HG03521 (cell line): ENCODE data around the gene WNT6.

Source experiments
- ATAC-seq: cut with Tn5 transposase; IDR thresholded peaks from one replicate; pipeline ENCODE4 v1.9.1; 2021; ENCODE audit warnings: mild to moderate bottlenecking, moderate library complexity; ENCODE audit not compliant: unreplicated experiment

WNT6 gene

DNA sequence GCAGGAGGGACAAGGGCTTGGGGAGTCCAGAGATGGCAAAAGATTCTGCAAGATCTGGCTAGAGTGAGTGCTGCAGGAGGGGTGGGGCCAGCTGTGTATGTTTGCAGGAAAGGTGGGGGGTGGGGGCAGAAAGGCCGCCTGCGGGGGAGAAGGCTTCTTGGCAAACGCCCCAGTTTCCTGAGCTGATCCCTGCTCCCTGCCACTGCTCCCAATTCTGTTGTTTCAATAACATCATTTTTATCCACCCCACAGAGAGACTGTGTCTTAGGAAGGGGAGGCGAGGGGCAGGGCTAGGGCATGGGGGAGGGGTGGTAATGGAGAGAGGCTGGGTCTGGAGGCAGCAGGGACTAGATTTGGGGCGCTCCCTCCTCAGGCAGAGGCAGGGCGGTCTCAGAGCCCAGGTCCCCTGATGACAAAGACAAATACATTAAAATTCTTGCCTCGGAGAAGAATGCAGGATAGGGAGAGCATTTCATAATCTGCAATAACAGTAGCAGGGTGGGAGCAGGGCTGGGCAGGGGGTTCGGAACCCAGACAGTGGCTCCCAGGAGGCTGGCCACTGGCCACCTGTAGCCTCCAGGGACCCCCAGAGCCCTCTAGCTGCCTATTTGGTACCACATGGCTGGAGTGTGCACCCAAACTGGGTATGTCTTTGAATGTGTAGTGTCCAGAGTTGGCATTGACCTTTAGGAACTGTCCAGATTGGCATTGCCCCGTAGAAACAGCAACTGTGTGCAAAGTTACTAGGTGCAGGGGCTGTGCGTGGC is 2.1 kb upstream of the WNT6 start:
- no peak for ATAC-seq

DNA sequence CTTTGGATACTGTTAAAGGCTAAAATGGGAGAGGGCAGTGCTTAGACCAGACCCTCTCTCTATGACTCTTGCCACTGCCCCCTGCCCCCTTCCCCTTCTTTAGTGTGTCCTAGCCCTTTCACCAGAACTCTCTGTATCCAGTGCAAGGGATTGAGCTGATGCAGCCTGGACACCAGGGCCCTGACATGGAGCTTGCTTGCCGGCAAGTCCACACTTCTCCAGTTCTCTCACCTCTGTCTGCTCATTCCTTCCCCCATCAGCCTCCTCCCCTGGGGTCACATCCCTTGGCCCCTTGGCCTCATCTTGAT is 1.5 kb upstream of the WNT6 start:
- ATAC-seq, result no peak

DNA sequence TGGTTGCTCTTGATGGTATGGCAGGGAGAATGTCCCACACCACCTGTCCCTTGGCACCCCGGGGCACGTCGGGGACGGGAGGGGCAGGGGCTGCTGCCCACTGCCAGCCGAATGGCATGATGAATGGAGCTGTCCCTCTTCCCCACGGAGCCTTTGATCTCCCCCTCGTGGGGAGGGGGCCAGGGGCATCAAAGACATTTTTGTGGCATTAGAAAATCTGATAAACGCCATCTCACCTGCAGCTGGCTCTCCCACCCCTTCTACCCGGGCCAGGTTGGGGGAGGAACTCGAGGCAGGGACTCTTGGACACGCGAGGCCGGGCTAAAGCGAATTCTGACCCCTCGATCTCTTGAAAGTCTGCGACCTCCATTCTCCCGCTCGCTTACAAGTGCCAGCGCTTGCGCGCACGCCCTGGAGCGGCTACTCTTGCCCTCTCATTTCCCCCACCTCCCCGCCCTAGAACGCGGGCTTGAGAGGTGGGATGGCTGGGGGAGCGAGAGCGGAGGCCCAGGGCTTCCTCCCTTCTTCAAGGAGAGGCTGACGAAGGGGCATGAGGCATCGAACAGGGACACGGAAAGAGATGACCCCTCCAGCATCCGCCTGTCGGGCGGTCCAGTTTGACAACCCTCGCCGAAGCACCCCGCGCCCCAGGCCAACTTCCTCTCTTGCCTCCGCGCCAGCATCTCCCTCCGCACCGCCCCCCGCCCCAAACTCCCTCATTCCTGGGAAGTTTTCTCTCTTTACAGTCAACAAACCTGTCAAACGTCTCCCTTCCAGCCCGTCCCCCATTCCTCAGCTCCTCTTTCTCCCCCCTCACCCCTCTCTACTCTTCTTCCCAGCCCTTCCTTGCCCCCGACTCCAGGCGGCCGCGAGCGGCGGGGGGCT is 692 bp upstream of the WNT6 start:
- ATAC-seq, result no peak

DNA sequence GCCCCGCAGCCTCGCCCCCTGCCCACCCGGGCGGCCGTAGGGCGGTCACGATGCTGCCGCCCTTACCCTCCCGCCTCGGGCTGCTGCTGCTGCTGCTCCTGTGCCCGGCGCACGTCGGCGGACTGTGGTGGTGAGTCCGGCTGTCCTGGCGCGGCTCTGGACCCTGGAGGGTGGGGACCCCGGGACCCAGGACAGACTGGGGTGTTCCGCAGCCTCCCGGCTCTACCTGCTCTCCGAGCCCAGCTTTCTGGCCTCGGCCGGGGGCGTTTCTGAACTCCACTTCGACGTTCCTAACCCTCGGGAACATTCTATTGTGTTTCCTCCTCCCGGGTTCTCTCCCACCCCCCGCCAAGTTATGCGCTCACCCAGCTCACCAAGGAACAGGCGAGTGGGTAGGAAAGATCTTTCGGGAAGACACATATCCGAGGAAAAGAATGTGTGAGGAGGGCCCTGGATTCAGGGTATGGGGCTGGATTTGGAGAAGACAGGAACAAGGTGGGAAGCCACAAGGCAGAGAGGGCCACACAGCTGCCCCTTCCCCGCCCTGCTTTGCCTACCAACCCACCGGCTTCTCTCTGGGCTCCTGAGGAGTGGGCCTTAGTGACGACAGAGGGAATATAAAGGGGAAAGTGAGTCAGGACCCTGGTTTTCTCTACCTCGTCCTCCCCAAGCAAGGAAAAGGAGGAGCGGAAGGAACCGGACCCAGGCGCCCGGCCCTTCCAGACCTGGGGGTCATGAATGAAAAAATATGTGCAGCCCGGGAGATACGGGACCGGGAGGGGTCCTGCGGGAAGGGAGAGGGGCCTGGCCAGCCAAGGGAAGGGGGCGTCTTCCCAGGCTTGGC is 605 bp downstream of the WNT6 start:
- no peak for ATAC-seq

DNA sequence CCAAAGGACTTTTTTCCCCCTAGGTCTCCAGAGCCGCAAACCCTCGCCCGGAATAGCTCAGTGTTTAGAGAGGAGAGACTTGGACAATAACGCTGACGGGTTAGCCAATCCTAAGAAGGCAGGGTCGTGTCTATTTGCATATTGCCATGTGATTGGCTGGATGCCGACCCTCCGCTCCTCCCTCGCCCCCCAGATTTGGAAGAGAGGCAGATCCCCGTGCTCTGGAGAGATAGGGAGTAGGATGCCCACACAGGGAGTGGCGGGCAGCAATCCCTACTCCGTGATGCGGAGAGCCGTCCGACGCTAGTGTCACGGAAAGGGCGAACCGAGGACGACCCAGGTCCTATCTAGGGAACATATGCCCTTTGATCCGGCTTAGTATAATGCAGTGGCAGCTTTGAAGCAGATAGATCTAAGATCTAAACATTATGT is 1.4 kb downstream of the WNT6 start:
- no peak for ATAC-seq

DNA sequence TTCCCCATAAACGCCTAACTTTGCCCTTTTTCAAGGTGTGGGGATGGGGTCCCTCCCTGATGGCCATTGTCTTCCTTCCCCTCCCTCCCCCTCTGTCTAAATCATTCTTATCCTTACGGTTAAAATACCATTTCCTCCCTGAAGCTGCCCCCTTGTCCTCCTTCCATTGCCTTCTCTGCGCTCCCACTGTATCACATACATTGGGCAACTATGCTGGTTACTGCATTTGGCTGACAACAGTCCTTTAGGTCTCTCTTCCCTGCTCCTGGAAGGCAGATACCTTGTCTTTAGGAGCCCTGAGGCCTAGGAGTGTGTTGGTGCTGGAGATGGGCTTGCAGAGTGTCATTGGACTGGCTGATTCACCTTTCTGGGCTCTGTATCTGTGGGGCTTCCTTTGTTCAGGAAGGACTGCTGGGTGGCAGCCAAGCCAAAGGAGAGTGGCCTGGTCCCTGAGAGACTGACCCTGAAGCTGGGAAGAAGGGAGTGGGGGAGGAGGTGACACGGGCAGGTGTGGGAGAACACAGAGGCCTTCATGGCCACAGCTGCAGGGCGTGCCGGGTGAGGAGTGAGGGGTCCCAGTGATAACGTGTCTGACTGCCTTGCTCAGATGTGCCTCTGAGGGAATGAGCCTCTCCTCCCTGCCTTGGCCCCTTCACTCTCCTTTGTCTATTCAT is 2.2 kb downstream of the WNT6 start:
- no peak for ATAC-seq

DNA sequence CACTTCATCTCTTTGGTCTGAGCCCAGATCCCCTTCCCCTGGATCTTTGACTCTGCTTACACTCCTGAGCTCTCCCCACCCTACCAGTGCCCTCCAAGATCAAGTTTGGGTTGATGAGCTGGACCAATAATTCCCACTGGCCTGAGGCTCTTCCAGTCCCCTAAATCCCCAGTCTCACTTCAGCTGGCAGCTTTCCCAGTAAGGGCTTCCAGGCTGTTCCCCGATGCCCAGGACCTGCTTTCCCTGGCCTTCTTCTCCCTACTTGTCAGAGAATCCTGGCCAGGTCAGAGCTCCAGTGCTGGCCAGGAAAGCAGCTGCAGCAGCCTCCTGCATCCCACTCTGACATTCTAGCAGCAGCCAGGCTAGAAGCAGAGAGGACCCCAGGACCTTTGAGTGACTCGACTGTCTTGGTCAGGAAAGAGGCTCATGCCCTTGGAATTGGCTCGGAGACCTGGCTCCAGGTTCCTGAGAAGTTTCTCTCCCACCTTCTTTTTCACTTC is 3.5 kb downstream of the WNT6 start:
- no peak for ATAC-seq

DNA sequence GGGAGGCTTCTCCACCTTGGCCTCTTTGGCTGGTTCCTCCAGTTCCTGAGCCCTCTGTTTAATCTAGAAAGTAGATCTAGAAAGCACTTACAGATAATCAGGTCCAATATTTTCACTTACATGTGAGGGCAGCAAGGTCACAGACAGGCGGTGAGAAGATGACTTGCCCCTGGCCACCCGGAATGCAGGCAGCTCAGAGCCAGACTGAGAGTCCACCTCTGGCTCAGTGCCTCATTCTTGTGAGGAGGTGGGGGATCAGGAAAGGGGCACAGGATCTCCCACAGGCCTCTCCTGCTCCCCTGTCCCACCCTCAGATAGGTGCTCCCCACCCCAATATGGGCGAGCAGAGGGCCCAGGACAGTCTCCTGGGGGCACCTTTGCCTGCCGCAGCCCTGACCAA is 5.8 kb downstream of the WNT6 start:
- ATAC-seq, result no peak

DNA sequence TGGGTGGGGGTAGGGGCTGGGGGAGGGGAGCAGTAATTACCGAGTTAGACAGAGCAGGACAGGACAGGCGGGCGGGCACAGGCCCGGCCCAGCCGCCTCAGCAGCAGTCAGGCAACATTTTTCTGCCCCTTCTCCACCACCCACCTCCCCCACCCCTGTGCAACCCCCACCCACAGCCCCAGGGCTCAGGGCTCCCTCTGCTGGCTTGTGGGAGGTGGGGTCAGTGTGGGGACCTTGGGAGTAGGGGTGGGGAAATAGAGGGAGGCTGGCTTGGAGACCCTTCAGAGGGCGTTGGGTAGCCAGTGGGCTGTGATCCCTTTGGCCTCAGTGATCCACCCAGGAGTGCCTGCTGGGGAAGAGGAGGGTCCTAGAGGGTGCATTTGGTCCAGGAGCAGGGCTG is 6.4 kb downstream of the WNT6 start:
- ATAC-seq, result no peak

DNA sequence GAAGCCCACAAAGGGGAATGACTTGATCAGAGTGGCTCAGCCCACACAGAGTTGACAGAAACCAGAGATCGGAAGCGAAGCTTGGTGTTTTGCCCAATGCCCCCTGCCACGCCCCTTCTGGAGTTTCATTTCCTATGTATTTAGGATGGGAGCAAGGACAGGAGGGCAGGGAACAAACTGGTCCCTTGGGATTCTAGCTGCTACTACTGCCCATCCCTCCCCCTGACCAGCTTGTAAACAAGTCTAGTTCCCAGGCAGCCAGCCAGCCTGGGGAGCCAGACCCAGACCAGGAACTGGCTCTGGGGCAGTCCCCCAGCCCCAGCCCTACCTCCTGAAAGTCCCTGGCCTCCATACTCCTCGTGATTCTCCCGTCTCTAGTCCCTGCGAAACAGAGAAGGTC is 8.3 kb downstream of the WNT6 start:
- no peak for ATAC-seq

DNA sequence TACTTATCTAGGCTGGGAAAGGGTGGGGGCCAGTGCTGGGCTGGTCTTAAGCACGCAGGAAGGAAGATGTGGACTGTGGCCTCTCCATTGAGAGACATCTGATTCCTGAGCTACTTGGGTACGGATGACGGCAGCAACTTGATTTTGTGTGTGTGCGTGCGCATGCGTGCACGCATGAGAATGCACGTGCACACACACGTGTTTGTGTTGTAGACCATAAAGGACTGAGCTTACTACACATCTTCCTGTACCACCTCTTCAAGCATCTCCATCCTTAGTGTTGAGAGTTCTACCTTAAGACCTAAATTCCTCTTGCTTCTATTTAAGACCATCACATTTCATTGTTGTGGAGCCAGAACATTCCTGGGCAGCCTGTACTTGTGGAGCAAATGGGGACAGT is 9.5 kb downstream of the WNT6 start:
- no peak for ATAC-seq

DNA sequence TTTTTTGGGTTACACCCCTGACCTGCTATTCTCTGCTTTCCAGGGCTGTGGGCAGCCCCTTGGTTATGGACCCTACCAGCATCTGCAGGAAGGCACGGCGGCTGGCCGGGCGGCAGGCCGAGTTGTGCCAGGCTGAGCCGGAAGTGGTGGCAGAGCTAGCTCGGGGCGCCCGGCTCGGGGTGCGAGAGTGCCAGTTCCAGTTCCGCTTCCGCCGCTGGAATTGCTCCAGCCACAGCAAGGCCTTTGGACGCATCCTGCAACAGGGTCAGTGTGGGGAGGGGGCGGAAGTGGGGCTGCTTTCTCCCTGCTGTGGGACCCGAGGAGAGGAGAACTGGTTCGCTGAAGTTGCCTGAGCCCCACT is 11.4 kb downstream of the WNT6 start:
- ATAC-seq, result no peak

DNA sequence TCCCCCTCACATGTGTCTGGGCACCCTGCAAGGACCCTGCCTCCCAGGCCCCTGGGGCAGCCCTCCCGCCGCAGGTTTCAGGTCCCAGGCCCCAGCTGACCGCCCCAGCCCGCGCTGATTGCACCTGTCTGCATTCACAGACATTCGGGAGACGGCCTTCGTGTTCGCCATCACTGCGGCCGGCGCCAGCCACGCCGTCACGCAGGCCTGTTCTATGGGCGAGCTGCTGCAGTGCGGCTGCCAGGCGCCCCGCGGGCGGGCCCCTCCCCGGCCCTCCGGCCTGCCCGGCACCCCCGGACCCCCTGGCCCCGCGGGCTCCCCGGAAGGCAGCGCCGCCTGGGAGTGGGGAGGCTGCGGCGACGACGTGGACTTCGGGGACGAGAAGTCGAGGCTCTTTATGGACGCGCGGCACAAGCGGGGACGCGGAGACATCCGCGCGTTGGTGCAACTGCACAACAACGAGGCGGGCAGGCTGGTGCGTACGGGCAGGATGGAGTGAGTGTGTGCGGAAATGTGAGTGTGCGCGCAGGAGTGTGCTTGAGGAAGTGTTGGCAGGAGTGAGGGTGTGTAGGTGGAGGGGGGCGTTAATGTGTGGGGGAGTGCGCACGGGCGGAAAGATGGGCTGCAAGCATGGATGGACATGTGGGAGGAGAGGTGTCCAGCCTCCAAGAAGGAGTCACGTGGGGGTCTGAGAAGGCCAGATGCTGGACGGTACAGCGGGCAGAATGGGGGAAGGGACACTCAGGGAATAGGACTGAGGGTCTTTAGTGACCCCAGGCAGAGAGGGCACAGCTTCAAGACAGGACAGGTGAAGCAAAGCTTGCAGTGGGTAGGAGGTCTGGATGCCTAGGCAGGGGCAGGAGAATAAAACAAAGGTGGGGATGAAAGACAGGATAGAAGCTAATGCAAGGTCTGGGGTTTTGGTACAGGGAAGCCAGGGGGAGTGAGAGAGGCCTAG is 12.0 kb downstream of the WNT6 start:
- ATAC-seq, result no peak

DNA sequence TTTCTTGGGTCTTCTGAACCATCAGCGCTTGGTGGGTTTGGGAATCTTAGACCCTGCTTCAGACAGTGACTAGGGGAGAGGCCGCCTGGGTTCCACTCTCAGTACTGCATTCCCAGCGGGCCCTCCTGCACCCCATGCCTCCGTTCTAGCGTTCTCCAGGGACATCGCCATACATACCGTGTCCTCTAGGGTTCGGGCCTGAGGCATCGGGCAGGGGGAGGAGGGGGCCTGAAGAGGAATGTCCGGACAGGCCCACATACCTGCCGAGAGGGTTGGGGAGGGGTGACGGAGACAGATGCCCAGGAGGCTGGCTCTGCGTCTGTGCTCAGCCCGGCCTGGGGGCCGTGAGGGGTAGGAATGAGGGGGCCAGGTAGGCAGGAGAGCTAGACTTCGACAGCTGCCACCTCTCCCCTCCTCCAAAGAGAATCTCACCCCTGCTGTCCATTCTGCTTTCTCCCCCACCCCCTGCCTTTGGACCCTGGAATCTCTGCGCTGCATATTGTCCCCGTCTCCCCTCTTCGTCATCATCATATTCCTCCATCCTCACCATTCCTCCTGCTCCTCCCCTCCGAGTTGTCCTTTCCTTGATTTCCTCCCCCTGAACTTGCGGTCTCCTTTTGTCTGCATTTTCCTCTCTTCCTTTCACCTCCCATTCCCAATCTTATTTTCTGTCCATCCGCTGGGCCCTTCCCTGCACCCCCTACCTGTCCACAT is 13.2 kb downstream of the WNT6 start:
- no peak for ATAC-seq

DNA sequence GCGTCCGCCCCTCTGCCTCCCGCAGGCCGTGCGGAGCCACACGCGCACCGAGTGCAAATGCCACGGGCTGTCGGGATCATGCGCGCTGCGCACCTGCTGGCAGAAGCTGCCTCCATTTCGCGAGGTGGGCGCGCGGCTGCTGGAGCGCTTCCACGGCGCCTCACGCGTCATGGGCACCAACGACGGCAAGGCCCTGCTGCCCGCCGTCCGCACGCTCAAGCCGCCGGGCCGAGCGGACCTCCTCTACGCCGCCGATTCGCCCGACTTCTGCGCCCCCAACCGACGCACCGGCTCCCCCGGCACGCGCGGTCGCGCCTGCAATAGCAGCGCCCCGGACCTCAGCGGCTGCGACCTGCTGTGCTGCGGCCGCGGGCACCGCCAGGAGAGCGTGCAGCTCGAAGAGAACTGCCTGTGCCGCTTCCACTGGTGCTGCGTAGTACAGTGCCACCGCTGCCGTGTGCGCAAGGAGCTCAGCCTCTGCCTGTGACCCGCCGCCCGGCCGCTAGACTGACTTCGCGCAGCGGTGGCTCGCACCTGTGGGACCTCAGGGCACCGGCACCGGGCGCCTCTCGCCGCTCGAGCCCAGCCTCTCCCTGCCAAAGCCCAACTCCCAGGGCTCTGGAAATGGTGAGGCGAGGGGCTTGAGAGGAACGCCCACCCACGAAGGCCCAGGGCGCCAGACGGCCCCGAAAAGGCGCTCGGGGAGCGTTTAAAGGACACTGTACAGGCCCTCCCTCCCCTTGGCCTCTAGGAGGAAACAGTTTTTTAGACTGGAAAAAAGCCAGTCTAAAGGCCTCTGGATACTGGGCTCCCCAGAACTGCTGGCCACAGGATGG is 14.0 kb downstream of the WNT6 start:
- no peak for ATAC-seq

DNA sequence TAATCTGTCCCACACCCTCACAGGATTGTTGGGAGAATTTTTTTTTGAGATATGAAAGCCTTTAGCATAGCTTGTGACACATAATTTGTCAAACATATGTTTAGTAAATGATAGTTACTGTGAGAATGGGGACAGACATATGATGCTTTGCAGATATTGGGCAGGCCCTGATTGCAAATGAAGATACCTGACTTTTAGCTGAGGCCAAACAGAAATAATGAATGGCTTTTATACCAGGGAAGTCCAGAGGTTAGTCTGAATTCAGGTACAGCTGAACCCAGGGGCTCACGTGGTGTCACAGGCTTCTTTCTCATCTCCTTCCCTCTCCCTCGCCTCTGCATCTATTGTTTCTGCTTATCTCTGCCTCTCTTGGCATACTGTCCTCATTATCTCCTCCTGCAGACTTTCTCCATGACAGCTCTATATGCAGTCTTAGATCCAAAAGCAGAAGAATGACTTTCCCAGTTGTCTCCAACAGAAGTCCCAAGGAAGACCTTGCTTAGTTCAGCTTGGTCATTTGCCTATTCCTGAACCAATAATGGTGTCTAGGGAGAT is 16.2 kb downstream of the WNT6 start:
- no peak for ATAC-seq

DNA sequence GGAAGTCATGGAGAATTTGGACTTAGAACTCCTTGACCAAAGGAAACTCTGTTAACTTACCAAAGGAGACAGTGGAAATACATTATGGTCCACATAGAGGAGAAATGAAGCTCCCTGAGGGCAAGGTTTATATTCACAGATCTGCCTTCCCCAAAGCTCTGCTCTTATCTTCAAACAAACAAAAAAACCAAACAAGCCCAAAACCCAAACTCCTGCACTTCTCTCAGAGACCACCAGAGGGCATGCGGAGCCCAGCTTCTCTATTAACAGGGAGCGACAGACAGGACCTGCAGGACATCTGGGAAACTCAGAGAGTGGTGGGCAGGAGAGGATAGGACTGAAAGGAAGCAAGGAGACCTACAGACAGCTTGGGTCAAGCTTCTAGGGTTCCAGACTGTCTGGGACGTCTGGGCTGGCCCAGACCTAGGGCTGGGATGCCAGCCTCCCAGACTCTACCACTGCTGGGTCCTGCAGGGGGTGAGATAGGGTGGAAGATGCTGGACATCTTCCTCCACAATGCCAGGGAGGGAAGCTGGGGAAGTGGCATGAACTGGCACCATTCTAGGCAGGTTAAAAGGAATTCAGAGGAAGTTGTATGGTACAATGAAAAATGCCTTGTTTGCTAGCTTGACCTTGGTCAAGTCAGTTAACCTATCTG is 17.1 kb downstream of the WNT6 start:
- no peak for ATAC-seq
